Mucosa of descending colon (tissue), 3 donors: Measurements from ENCODE around the gene COQ10A. TPM values are rescaled to one million over a fixed set of nuclear protein-coding genes. Genes with fewer than 3 reads are reported as not detected.

Experiments used
- ATAC-seq: fragments of 200-7000 bp; cut with Tn5 transposase; one replicate; pipeline ENCODE4 v1.9.1; 2020; ENCODE audit warnings: mild to moderate bottlenecking, moderate library complexity
- DNase-seq, 3 donors: peaks; one replicate each; pipeline ENCODE4 v3.0.0-alpha.2; 2020
- H3K36me3 ChIP-seq: fragments of 200-600 bp; one replicate; pipeline ENCODE4 v1.8.0; 2021; ENCODE audit warnings: low read depth, mild to moderate bottlenecking
- H3K4me1 ChIP-seq: fragments of 200-600 bp; one replicate; pipeline ENCODE4 v1.8.0; 2021; ENCODE audit warnings: low read depth, mild to moderate bottlenecking
- H3K4me3 ChIP-seq: fragments of 200-600 bp; one replicate; pipeline ENCODE4 v1.8.0; 2021; ENCODE audit warnings: mild to moderate bottlenecking
- H3K9me3 ChIP-seq: fragments of 200-600 bp; one replicate; pipeline ENCODE4 v1.8.0; 2021; ENCODE audit warnings: mild to moderate bottlenecking
- intact Hi-C, 2 donors: fragments of 100-400 bp; cut with DNase I in 1 of 2; cut with micrococcal nuclease in 1 of 2; formaldehyde crosslinking; loops; one replicate each; pipeline versions ENCODE4 v1.11.0 to v1.11.1; 2022; cut with DNase I, micrococcal nuclease
- long read RNA-seq, 2 donors: library from polyadenylated mRNA; unstranded; transcript quantifications; one replicate each; pipeline ENCODE4 v2.0.0, GENCODE V29; 2019 to 2021
- total RNA-seq, 3 donors: library from RNA; stranded (reverse); fragmentation: NEBNext Ultra II Directional in 2 of 3; extraction: Animal tissue kit (Norgen Biotek cat#: 25700) in 2 of 3; gene quantifications; one replicate each; pipeline versions ENCODE4 v1.2.1 to v1.2.4, GENCODE V29; 2021 to 2023
- TF ChIP-seq, protein P1 (sequence below): fragments of 200-600 bp; IDR thresholded peaks from one replicate; pipeline ENCODE4 v1.8.0; 2022; ENCODE audit warnings: antibody characterized with exemption, mild to moderate bottlenecking
- donor health status: DM: no; HTN: no; CAD: no; lungs with moderate emphysema.
- donor health status: DM: no; HTN: no; CAD: no.
- donor health status: DM: no; HTN: yes; CAD: no.

COQ10A gene
- total RNA-seq = 10 to 100 TPM in 1 of 3 donors, 1 to 10 TPM in 2; 4.0 to 12.7 (median 5.3) TPM
- long read RNA-seq, donor 1, partial matches to known transcripts = 0 of 8 reads
- long read RNA-seq, donor 1, other reads (novel, unspliced or antisense) = 1 of 8 reads
- long read RNA-seq, donor 2, partial matches to known transcripts = 0 of 2 reads
- long read RNA-seq, donor 2, other reads (novel, unspliced or antisense) = 0 of 2 reads

DNA sequence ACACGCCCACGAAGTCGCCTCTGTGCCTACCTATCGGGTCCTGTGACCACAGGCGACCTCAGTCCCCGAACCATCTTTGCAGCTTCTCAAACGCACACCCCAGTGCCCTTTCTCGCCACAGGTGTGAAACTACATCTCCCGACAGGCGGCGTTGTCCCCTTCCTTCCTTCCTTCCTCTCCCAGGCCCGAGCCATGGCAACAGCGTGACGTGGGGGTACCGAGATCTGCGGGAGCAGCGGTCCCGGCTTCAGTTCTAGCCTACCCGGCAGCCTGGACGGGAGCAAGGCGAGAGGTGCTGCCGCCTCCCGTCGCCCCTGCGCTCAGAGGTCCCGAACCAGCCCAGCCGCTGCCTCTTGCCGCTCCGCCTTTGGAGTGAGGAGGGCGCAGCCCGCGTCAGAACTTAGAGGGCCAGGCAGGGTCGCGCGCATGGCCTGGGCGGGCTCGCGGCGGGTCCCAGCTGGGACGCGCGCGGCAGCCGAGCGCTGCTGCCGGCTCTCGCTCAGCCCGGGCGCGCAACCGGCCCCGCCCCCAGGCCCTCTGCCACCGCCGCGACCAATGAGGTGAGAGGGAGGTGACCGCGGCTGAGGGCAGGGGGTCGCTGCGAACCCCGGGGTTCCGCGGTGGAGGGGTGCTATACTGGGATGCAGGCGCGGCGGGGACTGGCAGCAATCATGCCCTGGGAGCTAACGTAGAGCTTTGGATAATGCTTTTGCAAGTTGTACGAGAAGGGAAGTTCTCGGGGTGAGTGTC, at the start of gene COQ10A:
Gene COQ10A, plus strand, starts transcription at position 250 of the 750 bp plus-strand sequence. Its CDS starts 177 bp downstream, at position 427.
- intact Hi-C loops = no loop called here
- DNase-seq (peak; percentile 92 to 95 (median 93)), ATAC-seq (peak; percentile 95)
- peak within 1 kb of the TSS; percentile 50 for H3K4me3 ChIP-seq
- TF ChIP-seq, protein P1, sequence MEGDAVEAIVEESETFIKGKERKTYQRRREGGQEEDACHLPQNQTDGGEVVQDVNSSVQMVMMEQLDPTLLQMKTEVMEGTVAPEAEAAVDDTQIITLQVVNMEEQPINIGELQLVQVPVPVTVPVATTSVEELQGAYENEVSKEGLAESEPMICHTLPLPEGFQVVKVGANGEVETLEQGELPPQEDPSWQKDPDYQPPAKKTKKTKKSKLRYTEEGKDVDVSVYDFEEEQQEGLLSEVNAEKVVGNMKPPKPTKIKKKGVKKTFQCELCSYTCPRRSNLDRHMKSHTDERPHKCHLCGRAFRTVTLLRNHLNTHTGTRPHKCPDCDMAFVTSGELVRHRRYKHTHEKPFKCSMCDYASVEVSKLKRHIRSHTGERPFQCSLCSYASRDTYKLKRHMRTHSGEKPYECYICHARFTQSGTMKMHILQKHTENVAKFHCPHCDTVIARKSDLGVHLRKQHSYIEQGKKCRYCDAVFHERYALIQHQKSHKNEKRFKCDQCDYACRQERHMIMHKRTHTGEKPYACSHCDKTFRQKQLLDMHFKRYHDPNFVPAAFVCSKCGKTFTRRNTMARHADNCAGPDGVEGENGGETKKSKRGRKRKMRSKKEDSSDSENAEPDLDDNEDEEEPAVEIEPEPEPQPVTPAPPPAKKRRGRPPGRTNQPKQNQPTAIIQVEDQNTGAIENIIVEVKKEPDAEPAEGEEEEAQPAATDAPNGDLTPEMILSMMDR = peak; percentile 28
- no peaks in the 10 kb centered on the region for H3K36me3 ChIP-seq
- H3K9me3 ChIP-seq = no peaks in the 10 kb centered on the region
- peaks cover 10% of the 10 kb centered on the region for H3K4me1 ChIP-seq

DNA sequence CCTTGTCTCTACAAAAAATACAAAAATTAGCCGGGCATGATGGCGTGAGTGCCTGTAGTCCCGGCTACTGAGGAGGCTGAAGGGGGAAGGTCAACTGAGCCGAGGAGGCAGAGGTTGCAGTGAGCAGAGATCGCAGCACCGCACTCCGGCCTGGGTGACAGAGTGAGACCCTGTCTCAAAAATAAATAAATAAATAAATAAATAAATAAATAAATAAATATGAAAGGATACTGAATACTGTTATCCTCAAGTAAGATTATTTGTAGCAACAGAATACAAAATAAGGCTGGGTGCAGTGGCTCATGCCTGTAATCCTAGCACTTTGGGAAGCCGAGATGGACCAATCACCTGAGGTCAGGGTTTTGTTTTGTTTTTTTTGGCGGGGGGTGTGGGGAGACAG, 46.9 kb upstream of the COQ10A start:
- intact Hi-C loops = no loop called here
- Histone ChIP-seq H3K36me3 (peaks cover 4% of the 10 kb centered on the region), H3K9me3 (no peaks in the 10 kb centered on the region), H3K4me3 (no peak overlapping the region), H3K4me1 (peaks cover 27% of the 10 kb centered on the region)
- no peak for DNase-seq
- ATAC-seq = no peak
- TF ChIP-seq, protein P1 = no peak

DNA sequence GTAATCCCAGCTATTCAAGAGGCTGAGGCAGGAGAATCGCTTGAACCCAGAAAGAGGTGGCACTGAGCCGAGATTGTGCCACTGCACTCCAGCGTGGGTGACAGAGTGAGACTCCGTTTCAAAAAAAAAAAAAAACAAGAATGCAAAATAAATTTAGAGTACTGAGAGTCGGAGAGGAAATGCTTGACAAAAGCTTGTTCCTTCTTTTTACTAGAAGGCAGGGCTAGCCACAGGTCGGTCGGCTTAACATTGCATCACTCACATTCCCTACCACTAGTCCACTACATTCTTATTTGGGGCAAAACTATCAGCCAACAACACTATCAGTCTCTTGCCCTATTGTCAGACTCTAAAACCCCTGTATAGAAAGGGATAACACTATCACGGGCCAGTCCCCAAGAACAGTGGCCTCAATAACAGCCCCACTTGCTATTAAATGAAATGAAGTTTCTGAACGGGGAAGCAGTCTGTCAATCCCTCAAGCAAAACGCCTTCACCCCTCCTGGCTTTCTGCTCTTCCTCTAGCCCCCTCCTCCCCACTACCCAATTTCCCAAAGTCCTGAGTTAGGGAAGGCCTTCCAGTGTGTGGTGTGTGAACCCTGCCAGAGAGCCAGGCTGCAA, 46.0 kb upstream of the COQ10A start:
- Histone ChIP-seq H3K9me3 (no peaks in the 10 kb centered on the region), H3K36me3 (peaks cover 4% of the 10 kb centered on the region), H3K4me3 (peak overlapping the region; percentile 54), H3K4me1 (peaks cover 27% of the 10 kb centered on the region)
- no peak for DNase-seq
- no peak for ATAC-seq
- intact Hi-C loops = no loop called here
- TF ChIP-seq, protein P1 = no peak

DNA sequence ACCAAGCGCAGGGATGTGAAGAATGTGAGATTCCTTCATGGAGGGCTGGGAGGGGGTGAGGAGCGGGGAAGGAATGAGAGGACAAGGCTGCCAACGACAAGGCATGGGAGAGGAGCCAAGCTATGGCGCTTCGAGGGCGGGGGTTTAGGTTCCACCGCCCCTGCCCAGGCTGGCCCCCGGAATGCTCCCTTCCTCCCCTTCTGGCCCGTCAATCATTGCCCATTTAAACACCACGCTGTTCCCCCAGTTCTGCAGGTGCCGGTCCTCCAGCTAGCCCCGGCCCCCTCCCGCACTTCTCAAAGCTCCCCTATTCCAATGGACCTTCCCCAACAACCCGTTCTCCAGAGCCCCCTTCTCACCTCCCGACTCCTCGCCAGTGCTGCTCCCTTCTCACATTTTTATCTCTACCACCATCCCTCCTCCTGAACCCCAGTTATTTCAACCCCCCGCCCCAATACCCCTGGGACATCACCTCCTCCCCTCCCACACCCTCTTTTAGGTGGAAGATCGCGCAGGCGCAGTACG, 45.4 kb upstream of the COQ10A start:
- peaks cover 4% of the 10 kb centered on the region for H3K36me3 ChIP-seq
- ATAC-seq (peak; percentile 2), DNase-seq (peak; percentile 45 to 67 (median 63))
- H3K9me3 ChIP-seq = no peaks in the 10 kb centered on the region
- TF ChIP-seq, protein P1 = no peak
- peak overlapping the region; percentile 54 for H3K4me3 ChIP-seq
- intact Hi-C loops = no loop called here
- H3K4me1 ChIP-seq = peaks cover 27% of the 10 kb centered on the region

DNA sequence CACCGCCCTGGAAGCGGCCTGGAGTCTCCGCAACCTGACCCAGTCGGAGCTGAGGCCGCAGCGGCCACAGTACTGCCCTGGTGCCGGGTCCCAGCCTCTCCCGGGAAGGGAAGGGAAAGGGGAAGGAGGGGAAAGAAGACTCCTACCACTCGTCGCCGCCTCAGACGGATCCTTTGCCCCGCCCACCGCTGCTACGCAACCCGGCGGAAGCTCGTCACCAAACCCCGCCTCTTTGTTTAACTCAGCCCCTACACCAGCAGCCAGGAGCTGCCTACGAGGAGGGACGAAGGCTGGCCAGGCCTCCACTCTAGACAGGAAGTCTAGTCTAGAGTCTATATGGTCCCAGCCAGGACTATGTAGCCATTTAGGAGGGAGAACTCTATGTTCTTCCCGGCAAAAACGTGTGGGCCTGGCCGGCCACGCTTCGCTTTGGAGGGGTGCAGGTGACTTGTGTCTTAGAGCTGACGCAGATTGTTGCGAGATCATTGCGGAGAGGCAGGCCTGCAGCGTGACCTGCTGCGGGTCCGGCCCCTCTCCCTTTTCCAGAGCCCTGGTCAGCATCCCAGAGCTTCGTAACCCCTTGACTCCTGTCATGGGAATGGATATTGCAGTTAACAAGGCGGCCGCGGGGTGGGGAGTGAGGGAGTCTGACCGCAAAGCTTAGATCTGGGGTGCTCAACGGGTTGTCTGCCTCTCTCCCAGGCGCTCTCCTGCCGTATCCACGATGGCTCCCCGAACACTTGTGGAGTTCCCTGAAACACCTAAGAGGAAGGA, 44.8 kb upstream of the COQ10A start, which contains the start of gene RNF41:
Gene RNF41, minus strand, starts transcription at position 166 of the 774 bp plus-strand sequence. CDS start 7,875 bp downstream, outside the sequence.
- intact Hi-C loops = no loop called here
- peaks cover 27% of the 10 kb centered on the region for H3K4me1 ChIP-seq

More for the DNA sequence above, 44.8 kb upstream of the COQ10A start, which contains the start of gene RNF41:
- ATAC-seq (peak; percentile 86), DNase-seq (peak; percentile 98 to 99 (median 98))
- TF ChIP-seq, protein P1 = no peak
- Histone ChIP-seq H3K9me3 (no peaks in the 10 kb centered on the region), H3K36me3 (peaks cover 4% of the 10 kb centered on the region), H3K4me3 (peak within 1 kb of the TSS; percentile 54)
